Bronchial epithelial cell (primary cell): ENCODE results near the gene NAV1. TPM values are rescaled to one million over a fixed set of nuclear protein-coding genes. Genes with fewer than 3 reads are reported as not detected.

Experiments used
- DNase-seq: peaks from one replicate; pipeline ENCODE4 v3.0.0-alpha.2; 2010; ENCODE audit warnings: low read depth
- FAIRE-seq: peaks from 2 replicates; lab custom pipeline; 2011; peaks lifted over from hg19 to GRCh38; lab: Jason Lieb, UNC
- H3K27me3 ChIP-seq: 2 replicates; pipeline ENCODE4 v1.5.1; 2011; ENCODE audit warnings: low read length; ENCODE audit not compliant: control insufficient read depth, insufficient read depth
- H3K36me3 ChIP-seq: 2 replicates; pipeline ENCODE4 v1.5.1; 2011; ENCODE audit warnings: low read length; ENCODE audit not compliant: control insufficient read depth, insufficient read depth
- H3K4me3 ChIP-seq: 2 replicates; pipeline ENCODE4 v1.5.1; 2011; ENCODE audit warnings: mild to moderate bottlenecking, low read depth, low read length, control low read depth
- CTCF ChIP-seq: IDR thresholded peaks from 2 replicates; pipeline ENCODE4 v1.5.1; 2011; ENCODE audit warnings: mild to moderate bottlenecking, moderate library complexity, low read length, control low read depth, inconsistent platforms; ENCODE audit not compliant: insufficient read depth, severe bottlenecking
- total RNA-seq: library from RNA; depleted of rRNA; stranded (reverse); fragments of >200 nt; gene quantifications from 2 replicates; pipeline ENCODE4 v1.2.1, GENCODE V29; 2014

NAV1 gene
- total RNA-seq, 1 donor from 2014 or later, result 1.6 TPM

- H3K36me3 ChIP-seq, result no peaks in the 10 kb centered on the region
- peak overlapping the region; percentile 47 for H3K4me3 ChIP-seq
- FAIRE-seq (no peak), DNase-seq (no peak)
- TF ChIP-seq CTCF, result no peak
- H3K27me3 ChIP-seq, result peaks cover 3% of the 10 kb centered on the region
Observed at GRCh38 chr1:201537891-201538611, 876 bp upstream of the NAV1 start.

- DNase-seq (no peak), FAIRE-seq (no peak)
- Histone ChIP-seq H3K27me3 (peaks cover 3% of the 10 kb centered on the region), H3K4me3 (peak overlapping the region; percentile 47), H3K36me3 (no peaks in the 10 kb centered on the region)
- TF ChIP-seq CTCF, result no peak
Observed at GRCh38 chr1:201539561-201540431, 869 bp downstream of the NAV1 start.

- peaks cover 3% of the 10 kb centered on the region for H3K27me3 ChIP-seq
- no peak for TF ChIP-seq CTCF
- no peak overlapping the region for H3K4me3 ChIP-seq
- FAIRE-seq (no peak), DNase-seq (no peak)
- H3K36me3 ChIP-seq, result no peaks in the 10 kb centered on the region
Observed at GRCh38 chr1:201540846-201541735, 2.2 kb downstream of the NAV1 start.

- DNase-seq, result no peak
- Histone ChIP-seq H3K4me3 (no peak overlapping the region), H3K27me3 (peaks cover 3% of the 10 kb centered on the region), H3K36me3 (no peaks in the 10 kb centered on the region)
- no peak for TF ChIP-seq CTCF
- no peak for FAIRE-seq
Observed at GRCh38 chr1:201542309-201543035, 3.5 kb downstream of the NAV1 start.
